ENCODE results near the gene CR1. TPM values are rescaled to one million over a fixed set of nuclear protein-coding genes. Genes with fewer than 3 reads are reported as not detected.

CR1 gene
- total and polyA plus RNA-seq, 2 of the 8 experiments (the other 6 are each of a cell fraction or from before 2014, with no cell fraction given): 0.15 to 0.22 TPM

DNA sequence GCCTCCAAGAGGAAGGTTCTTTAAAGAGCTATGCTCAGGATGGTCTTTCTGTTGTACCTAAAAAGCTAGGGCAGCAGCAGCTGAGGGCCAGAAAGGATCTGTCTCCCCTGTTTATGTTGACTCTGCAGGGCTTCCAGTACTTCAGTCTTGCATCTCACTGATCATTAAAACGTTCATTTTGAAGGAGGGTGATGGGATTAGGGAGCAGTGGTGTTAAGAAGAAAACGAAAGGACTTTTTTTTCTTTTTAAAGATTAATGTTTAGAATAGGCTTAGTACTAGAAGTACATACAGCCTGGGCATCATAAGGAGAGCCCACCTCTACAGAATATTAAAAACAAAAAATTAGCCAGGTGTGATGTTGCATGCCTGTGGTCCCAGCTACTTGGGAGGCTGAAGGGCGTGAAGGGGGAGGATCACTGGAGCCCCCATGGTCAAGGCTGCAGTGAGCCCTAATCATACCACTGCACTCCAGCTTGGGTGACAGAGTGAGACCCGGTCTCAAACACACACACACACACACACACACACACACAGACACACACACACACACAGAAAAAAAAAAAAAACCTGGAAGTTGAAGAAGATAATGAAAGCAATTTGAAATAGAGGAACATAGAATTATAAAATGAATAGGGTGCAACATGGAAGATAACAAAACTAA lies 151.8 kb downstream of the CR1 start:
- H3K27ac ChIP-seq (ENCODE audit: low read depth, low read length): no peak overlapping the region
- no peak overlapping the region for H4K91ac ChIP-seq (replicated peaks; ENCODE audit: insufficient read length, low read length)
- TF ChIP-seq GABPA (IDR thresholded peaks at IDR 0.05; ENCODE audit: borderline replicate concordance, insufficient read depth, low read length): no peak
- no peak for TF ChIP-seq BRCA1 (IDR thresholded peaks at IDR 0.05; ENCODE audit: low read depth, low read length)
- no peak for TF ChIP-seq NANOG (IDR thresholded peaks at IDR 0.05; ENCODE audit: insufficient read depth, low read depth, low read length, poor library complexity, severe bottlenecking)
- no peak for TF ChIP-seq TBP (IDR thresholded peaks at IDR 0.05; ENCODE audit: low read depth, low read length)
- no peak for TF ChIP-seq POU5F1 (IDR thresholded peaks at IDR 0.05; ENCODE audit: low read depth, low read length)
- no peak for TF ChIP-seq BACH1 (IDR thresholded peaks at IDR 0.05; ENCODE audit: low read length)
- TF ChIP-seq EGR1 (IDR thresholded peaks at IDR 0.05; ENCODE audit: borderline replicate concordance, low read depth, low read length): no peak
- TF ChIP-seq MAFK (IDR thresholded peaks at IDR 0.05; ENCODE audit: low read depth, low read length): no peak
- TF ChIP-seq TAF1 (IDR thresholded peaks at IDR 0.05; ENCODE audit: low read depth, low read length): no peak
- TF ChIP-seq RAD21 (IDR thresholded peaks at IDR 0.05 in 1 of 2, conservative IDR thresholded peaks at IDR 0.05 in 1 of 2; ENCODE audit: low read depth in 2 of 2, low read length in 2 of 2): no peak
- no peak for TF ChIP-seq SIRT6 (IDR thresholded peaks at IDR 0.05; ENCODE audit: low read length)

More for the DNA sequence above, 151.8 kb downstream of the CR1 start:
- Histone ChIP-seq H2AK5ac (ENCODE audit: low read depth, low read length) (no peak overlapping the region; the same call in 1 of the 2 replicates), H3K27me3 (replicated peaks in 1 of 4; ENCODE audit: control insufficient read depth in 3 of 4, extremely low read depth in 1 of 4, insufficient read depth in 3 of 4, low read length in 3 of 4) (no peaks in the 10 kb centered on the region), H3K36me3 (ENCODE audit: control insufficient read depth in 2 of 4, insufficient read depth in 4 of 4, low read length in 3 of 4) (no peaks in the 10 kb centered on the region), H3K4me2 (ENCODE audit: insufficient read depth in 1 of 2, low read depth in 2 of 2, low read length in 2 of 2) (no peak overlapping the region), H2BK5ac (ENCODE audit: low read depth, low read length) (no peak overlapping the region), H4K20me1 (replicated peaks in 1 of 2; ENCODE audit: control insufficient read depth in 1 of 2, insufficient read depth in 2 of 2, low read length in 2 of 2) (no peaks in the 10 kb centered on the region), H2BK12ac (ENCODE audit: low read depth, low read length) (no peak overlapping the region), H3K9me3 (ENCODE audit: insufficient read depth in 2 of 2, low read depth in 1 of 2, low read length in 1 of 2) (no peaks in the 10 kb centered on the region; a peak in 1 of 4 replicates), H3K23ac (ENCODE audit: insufficient read length) (no peak overlapping the region), H4K5ac (ENCODE audit: insufficient read length, low read depth, low read length) (no peak overlapping the region), H3K18ac (ENCODE audit: extremely low read depth, low read length) (no peak overlapping the region), H2BK15ac (ENCODE audit: low read length) (no peak overlapping the region), H3K79me1 (ENCODE audit: low read depth, low read length) (no peaks in the 10 kb centered on the region), H3K56ac (replicated peaks; ENCODE audit: insufficient read length, low read depth, low read length) (no peak overlapping the region), H3K4ac (replicated peaks; ENCODE audit: insufficient read length, low read depth, low read length) (no peak overlapping the region), H4K8ac (ENCODE audit: extremely low read depth, insufficient read depth, low read length) (no peak overlapping the region), H2BK20ac (ENCODE audit: low read length) (no peak overlapping the region; the same call in 1 of the 2 replicates), H2BK120ac (replicated peaks; ENCODE audit: low read depth, low read length) (no peak overlapping the region), H3K14ac (ENCODE audit: insufficient read length) (no peak overlapping the region), H3K4me1 (replicated peaks in 1 of 4; ENCODE audit: control insufficient read depth in 3 of 4, insufficient read depth in 4 of 4, low read length in 3 of 4) (no peaks in the 10 kb centered on the region), H3K9ac (replicated peaks in 1 of 4; ENCODE audit: extremely low read depth in 1 of 4, low read depth in 3 of 4, low read length in 3 of 4) (no peak overlapping the region), H3K4me3 (ENCODE audit: extremely low read depth in 1 of 4, insufficient read depth in 2 of 4, low read depth in 3 of 4, low read length in 4 of 4) (no peak overlapping the region), H3K79me2 (ENCODE audit: control insufficient read depth in 1 of 2, insufficient read depth in 2 of 2, low read length in 2 of 2) (no peaks in the 10 kb centered on the region), H3K23me2 (ENCODE audit: low read depth, low read length) (no peaks in the 10 kb centered on the region), H2AFZ (ENCODE audit: low read length) (no peak overlapping the region)
- 96% methylated on average over 4 of the region's 4 CpGs; no CpG with 5 or more reads in 1 of the 2 experiments for WGBS, 2 experiments (ENCODE audit: extremely low coverage in 1 of 2, insufficient coverage in 1 of 2, insufficient read length in 1 of 2, insufficient replicate concordance in 2 of 2, low coverage in 1 of 2, low lambda C conversion rate in 2 of 2, missing lambda C conversion rate in 1 of 2)
- no peak for DNase-seq (ENCODE audit: low read depth in 1 of 2, low spot score in 2 of 2)
- FAIRE-seq: no peak
- POLR2A ChIA-PET (ENCODE audit: partially characterized antibody): no interaction called here
- CTCF ChIA-PET (ENCODE audit: partially characterized antibody): interaction anchor here (2.3 kb wide), 1 partner anchor 28 kb away, joined by 7 read pairs; no protein-coding TSS in a partner anchor
